Endodermal cell (in vitro differentiated cells): ENCODE results near the gene ZNF585A. TPM values are rescaled to one million over a fixed set of nuclear protein-coding genes. Genes with fewer than 3 reads are reported as not detected.

Source experiments
- DNase-seq: peaks from one replicate; pipeline ENCODE4 v3.0.0-alpha.2; 2017
- H3K27ac ChIP-seq: 2 replicates; pipeline ENCODE4 v1.5.1; 2013; ENCODE audit warnings: mild to moderate bottlenecking, low read depth, low read length, moderate library complexity
- H3K27me3 ChIP-seq: 2 replicates; pipeline ENCODE4 v1.6.1; 2013; ENCODE audit warnings: mild to moderate bottlenecking, low read length, moderate library complexity; ENCODE audit not compliant: insufficient read depth, control insufficient read depth, poor library complexity, severe bottlenecking
- H3K36me3 ChIP-seq: 2 replicates; pipeline ENCODE4 v1.7.0; 2013; ENCODE audit warnings: mild to moderate bottlenecking, low read length, moderate library complexity; ENCODE audit not compliant: control insufficient read depth, insufficient read depth
- H3K4me1 ChIP-seq: one replicate; pipeline ENCODE4 v1.7.0; 2013; ENCODE audit warnings: low read length; ENCODE audit not compliant: control insufficient read depth, insufficient read depth
- H3K4me3 ChIP-seq: 2 replicates; pipeline ENCODE4 v1.5.1; 2013; ENCODE audit warnings: mild to moderate bottlenecking, low read length, moderate library complexity
- H3K9ac ChIP-seq: 2 replicates; pipeline ENCODE4 v1.6.1; 2013; ENCODE audit warnings: mild to moderate bottlenecking, low read length, moderate library complexity; ENCODE audit not compliant: poor library complexity, severe bottlenecking; ENCODE audit errors: extremely low read depth
- H3K9me3 ChIP-seq: 2 replicates; pipeline ENCODE4 v1.6.1; 2013; ENCODE audit warnings: mild to moderate bottlenecking, low read length, moderate library complexity; ENCODE audit not compliant: control insufficient read depth
- H3K27ac Mint-ChIP-seq: 2 replicates; pipeline ENCODE4 v1.8.0; 2020; ENCODE audit warnings: mixed read lengths
- H3K27me3 Mint-ChIP-seq: 2 replicates; pipeline ENCODE4 v1.8.0; 2021; ENCODE audit warnings: mild to moderate bottlenecking, mixed read lengths; ENCODE audit not compliant: insufficient read depth
- H3K36me3 Mint-ChIP-seq: 2 replicates; pipeline ENCODE4 v1.8.0; 2020; ENCODE audit warnings: low read depth, mixed read lengths
- H3K4me1 Mint-ChIP-seq: 2 replicates; pipeline ENCODE4 v1.8.0; 2020; ENCODE audit warnings: mixed read lengths
- H3K4me3 Mint-ChIP-seq: 2 replicates; pipeline ENCODE4 v1.8.0; 2020; ENCODE audit warnings: mild to moderate bottlenecking, moderate library complexity, mixed read lengths
- H3K9me3 Mint-ChIP-seq: 2 replicates; pipeline ENCODE4 v1.8.0; 2020; ENCODE audit warnings: mild to moderate bottlenecking, mixed read lengths
- CTCF ChIP-seq: fragments of 200-600 bp; sonication (generic); conservative IDR thresholded peaks from 2 replicates; pipeline ENCODE4 v1.5.0; 2021; ENCODE audit warnings: antibody characterized with exemption, mild to moderate bottlenecking
- WGBS, 2 experiments: methylation state at CpG; one replicate each; pipeline versions ENCODE4 v1.1.5 to v1.1.7; 2013; ENCODE audit warnings: missing lambda C conversion rate in 2 of 2, mixed read lengths in 1 of 2; ENCODE audit not compliant: insufficient coverage in 1 of 2, insufficient read length in 1 of 2; 5-methylcytosine and 5-hydroxymethylcytosine counted together
- total RNA-seq, 2 donors: library from RNA; stranded (reverse); fragmentation: NEBNext Ultra II Directional in 1 of 2; extraction: Animal tissue kit (Norgen Biotek cat#: 25700) in 1 of 2; gene quantifications; 2 replicates in 1 of 2; 3 replicates in 1 of 2; pipeline ENCODE4 v1.2.1, GENCODE V29; 2021

The ZNF585A gene
- total RNA-seq, 2 donors from 2014 or later = 6.2 to 19.6 TPM

DNA sequence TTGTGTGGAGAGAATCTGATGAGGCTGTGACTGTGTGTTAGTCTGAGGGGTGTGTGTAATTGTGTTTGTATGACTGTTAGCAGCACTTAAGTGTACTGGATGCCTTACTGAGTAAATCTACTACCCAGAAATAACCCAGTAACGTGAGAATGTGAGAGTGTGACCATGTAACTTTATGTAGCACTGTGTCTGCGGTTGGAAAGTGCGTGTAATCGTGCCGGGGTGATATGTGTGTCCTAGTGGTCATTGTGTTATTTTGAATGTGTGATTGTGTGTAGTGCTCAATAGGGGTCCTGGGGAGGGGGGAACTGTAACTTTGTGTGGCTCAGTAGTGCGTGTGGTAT lies 46.1 kb upstream of the ZNF585A start:
- DNase-seq = no peak
- Mint-ChIP-seq H3K36me3 (peaks cover 26% of the 10 kb centered on the region), H3K4me3 (peak overlapping the region; percentile 91)

DNA sequence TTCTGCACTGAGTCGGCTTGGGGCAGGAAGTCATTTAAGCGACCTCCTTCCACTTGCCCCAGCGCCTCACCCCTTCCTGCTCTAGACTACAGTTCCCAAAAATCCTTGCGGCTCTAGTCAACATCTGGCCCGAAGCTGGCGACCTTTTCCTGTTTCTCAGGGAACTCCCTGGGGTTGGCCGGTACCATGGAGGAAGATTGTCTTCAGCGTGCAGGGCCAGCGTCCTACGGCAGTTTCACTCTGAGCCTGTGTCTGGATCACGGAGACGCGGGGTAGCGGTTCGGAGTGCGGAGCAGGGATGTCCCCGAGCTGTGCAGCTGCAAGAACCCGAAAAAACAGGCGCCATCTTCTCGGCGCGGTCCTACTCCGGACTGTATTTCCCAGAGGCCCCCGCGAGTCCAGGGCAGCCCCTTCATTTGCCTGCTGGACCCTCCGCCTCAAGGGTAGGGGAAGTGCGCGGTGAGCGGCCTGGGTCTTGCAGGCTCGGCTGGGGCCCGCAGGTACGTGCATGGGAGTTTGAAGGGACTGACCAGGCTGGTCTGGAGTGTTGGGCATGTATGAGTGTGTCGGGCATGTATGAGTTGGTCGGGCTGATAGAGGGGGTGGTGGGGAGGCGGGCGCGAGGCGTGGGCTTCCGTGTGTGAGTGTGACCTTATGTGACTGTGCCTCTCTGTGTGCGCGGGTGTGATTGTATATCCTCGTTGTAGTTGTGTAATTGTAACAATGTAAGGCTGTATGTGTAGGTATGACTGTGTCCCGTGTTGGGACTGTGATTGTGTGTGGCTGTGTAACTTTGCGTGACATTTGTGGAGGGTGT lies 45.5 kb upstream of the ZNF585A start, which contains the start of gene ZNF383:
Gene ZNF383, plus strand, starts transcription at position 440 of the 817 bp plus-strand sequence. CDS start 12,240 bp downstream, outside the sequence.
- 0 to 1% methylated on average over 27 to 44 of the region's 44 CpGs for WGBS, 2 experiments
- Histone ChIP-seq H3K4me1 (no peaks in the 10 kb centered on the region), H3K36me3 (peaks cover 14% of the 10 kb centered on the region), H3K4me3 (peak within 1 kb of the TSS; percentile 99), H3K9me3 (peaks cover 5% of the 10 kb centered on the region), H3K9ac (peak within 1 kb of the TSS; percentile 86), H3K27ac (peak within 1 kb of the TSS; percentile 60), H3K27me3 (no peaks in the 10 kb centered on the region)
- H3K27ac Mint-ChIP-seq = peak within 1 kb of the TSS; percentile 100
- peak; percentile 97 for DNase-seq
- peaks cover 23% of the 10 kb centered on the region for H3K36me3 Mint-ChIP-seq
- H3K27me3 Mint-ChIP-seq = no peaks in the 10 kb centered on the region
- peak within 1 kb of the TSS; percentile 91 for H3K4me3 Mint-ChIP-seq
- no peak for TF ChIP-seq CTCF
- peaks cover 8% of the 10 kb centered on the region for H3K4me1 Mint-ChIP-seq
- peaks cover 16% of the 10 kb centered on the region for H3K9me3 Mint-ChIP-seq

More for the DNA sequence above, 46.1 kb upstream of the ZNF585A start:
- TF ChIP-seq CTCF = no peak
- Histone ChIP-seq H3K27me3 (no peaks in the 10 kb centered on the region), H3K9ac (peak overlapping the region; percentile 86), H3K4me3 (peak overlapping the region; percentile 99), H3K4me1 (no peaks in the 10 kb centered on the region), H3K27ac (no peak overlapping the region), H3K9me3 (peaks cover 11% of the 10 kb centered on the region), H3K36me3 (peaks cover 15% of the 10 kb centered on the region)
- Mint-ChIP-seq H3K27me3 (no peaks in the 10 kb centered on the region), H3K9me3 (peaks cover 15% of the 10 kb centered on the region), H3K27ac (peak overlapping the region; percentile 100), H3K4me1 (peaks cover 8% of the 10 kb centered on the region)
- 61 to 68% methylated on average over 6 of the region's 6 CpGs for WGBS, 2 experiments

DNA sequence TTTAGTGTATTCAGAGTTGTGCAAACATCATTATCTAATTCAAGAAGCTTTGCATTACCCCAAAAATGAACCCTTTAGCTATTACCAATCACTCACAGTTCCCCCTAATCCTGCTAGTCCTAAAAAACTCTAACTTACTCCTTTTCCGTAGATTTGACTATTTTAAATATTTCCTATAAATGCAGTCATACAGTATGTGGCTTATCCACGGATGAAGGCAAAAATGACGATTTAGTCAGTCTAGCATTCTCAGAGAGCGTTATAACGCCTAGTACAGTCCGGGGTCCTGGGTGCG lies 44.9 kb upstream of the ZNF585A start:
- Mint-ChIP-seq H3K36me3 (peaks cover 18% of the 10 kb centered on the region), H3K9me3 (peaks cover 14% of the 10 kb centered on the region), H3K27me3 (no peaks in the 10 kb centered on the region), H3K27ac (peak overlapping the region; percentile 100), H3K4me3 (peak overlapping the region; percentile 91), H3K4me1 (peaks cover 8% of the 10 kb centered on the region)
- no peak overlapping the region for H3K27ac ChIP-seq
- no peaks in the 10 kb centered on the region for H3K9me3 ChIP-seq
- H3K36me3 ChIP-seq = peaks cover 9% of the 10 kb centered on the region
- WGBS, 2 experiments = 5 to 7% methylated on average over 2 to 7 of the region's 7 CpGs
- H3K4me1 ChIP-seq = no peaks in the 10 kb centered on the region
- DNase-seq = no peak
- H3K27me3 ChIP-seq = no peaks in the 10 kb centered on the region
- peak overlapping the region; percentile 99 for H3K4me3 ChIP-seq
- peak overlapping the region; percentile 86 for H3K9ac ChIP-seq
- TF ChIP-seq CTCF = no peak
